ENCODE data around the gene MUC5AC.
"Not testable (repeated sequence)": the region's sequence is repeated elsewhere in the genome, so short reads cannot be mapped to it uniquely, and the experiment has no call there.

Gene MUC5AC

GRCh38 chr11:1204381-1205101 is 46.8 kb downstream of the MUC5AC start:
- no peak for DNase-seq

GRCh38 chr11:1205121-1205986 is 47.6 kb downstream of the MUC5AC start:
- no peak for DNase-seq

- DNase-seq, result no peak
Measured at GRCh38 chr11:1205987-1206331, 48.2 kb downstream of the MUC5AC start.

- DNase-seq, result no peak
Measured at GRCh38 chr11:1206391-1207271, 48.9 kb downstream of the MUC5AC start.

GRCh38 chr11:1207401-1208143 is 49.8 kb downstream of the MUC5AC start:
- no peak for DNase-seq

GRCh38 chr11:1208144-1208393 is 50.3 kb downstream of the MUC5AC start:
- DNase-seq, result no peak

DNA sequence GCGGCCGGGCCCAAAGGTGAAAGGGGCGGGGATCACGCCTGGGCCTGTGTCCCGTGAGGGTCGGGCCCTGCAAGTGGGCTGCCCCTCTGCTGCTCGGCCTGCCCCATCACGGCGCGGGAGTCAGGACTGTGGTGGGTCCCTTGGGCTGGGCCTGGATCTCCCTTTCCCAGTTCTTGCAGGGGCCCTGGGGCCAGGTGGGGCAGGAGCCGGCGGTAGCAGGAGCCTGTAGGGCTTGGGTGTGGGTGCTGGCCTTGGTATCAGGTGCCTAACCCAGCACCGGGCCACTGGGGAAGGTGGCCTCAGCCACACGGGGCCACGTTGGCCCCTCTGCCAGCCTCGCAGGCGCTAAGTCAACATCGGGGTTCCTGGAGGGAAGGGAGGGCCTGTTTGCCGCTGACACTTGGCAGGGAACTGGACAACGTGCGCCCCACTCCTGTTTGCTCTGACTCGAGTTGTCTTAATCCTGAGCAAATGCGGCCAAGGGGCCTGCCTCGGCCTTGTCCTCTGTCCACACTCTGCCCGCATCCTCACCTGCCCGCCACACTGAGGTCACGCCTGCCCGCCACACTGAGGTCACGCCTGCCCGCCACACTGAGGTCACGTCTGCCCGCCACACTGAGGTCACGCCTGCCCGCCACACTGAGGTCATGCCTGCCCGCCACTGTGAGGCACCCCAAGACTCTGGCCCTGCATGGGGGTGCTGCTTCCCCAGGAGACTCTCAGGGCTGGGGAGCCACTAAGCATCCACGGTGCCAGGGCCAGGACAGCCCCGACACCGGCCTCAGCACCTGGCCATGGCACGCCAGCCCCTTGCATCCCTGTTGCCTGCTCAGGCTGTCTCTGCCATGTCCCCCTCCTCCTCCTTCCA is 50.9 kb downstream of the MUC5AC start:
- no peak for DNase-seq

GRCh38 chr11:1209371-1210057 is 51.8 kb downstream of the MUC5AC start:
- DNase-seq, result no peak

GRCh38 chr11:1211838-1212237 is 54.1 kb downstream of the MUC5AC start:
- no peak for DNase-seq

- DNase-seq, result not testable (repeated sequence)
Measured at GRCh38 chr11:1215826-1216225, 58.1 kb downstream of the MUC5AC start.

DNA sequence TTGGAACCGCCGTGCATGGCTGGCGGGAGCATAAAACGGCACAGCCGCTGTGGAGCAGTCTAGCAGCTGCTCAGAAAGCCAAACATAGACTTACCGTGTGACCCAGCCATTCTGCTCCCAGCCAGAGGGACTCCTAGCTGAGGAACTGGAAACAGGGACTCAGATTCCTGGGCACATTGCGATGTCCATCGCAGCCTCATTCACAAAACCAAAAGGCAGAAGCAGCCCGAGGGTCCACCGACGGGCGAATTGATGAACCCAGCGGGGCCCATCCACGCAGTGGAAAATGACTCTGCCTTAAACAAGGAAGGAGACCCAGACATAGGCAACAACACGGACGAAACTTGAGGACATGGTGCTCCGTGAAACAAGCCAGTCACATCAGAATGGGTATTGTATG is 59.4 kb downstream of the MUC5AC start:
- no peak for DNase-seq

GRCh38 chr11:1218256-1218787 is 60.6 kb downstream of the MUC5AC start:
- no peak for DNase-seq

DNA sequence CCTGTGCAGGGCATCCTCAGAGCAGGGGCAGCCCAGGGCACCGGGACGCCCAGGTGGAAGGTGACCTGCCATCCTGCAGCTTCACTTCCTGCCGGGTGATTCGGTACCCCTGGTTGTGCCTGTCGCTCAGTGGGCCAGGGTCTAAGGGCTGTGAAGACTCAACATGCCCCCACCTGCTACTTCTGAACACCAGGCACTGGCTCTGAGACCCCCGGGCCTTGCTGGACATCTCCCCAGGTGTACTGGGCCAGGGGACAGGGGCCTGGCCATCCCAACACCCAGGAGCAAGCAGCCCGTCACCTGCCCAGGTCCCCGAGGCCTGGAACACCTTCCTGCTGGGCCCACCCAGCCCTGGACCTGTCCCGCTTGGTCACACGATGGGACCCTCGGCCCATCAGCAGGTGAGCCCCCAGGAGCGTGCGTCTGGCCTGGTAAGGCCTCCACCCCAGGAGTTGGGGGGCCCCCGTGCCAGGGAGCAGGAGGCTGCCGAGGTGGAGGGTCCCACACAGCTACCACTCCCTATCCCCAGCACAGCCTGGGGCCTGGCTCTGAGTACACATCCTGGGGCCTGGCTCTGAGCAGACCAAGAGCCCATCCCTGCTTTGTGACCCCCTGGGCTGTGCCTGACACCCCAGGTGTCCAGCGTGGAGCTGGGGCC is 61.2 kb downstream of the MUC5AC start:
- no peak for DNase-seq

DNA sequence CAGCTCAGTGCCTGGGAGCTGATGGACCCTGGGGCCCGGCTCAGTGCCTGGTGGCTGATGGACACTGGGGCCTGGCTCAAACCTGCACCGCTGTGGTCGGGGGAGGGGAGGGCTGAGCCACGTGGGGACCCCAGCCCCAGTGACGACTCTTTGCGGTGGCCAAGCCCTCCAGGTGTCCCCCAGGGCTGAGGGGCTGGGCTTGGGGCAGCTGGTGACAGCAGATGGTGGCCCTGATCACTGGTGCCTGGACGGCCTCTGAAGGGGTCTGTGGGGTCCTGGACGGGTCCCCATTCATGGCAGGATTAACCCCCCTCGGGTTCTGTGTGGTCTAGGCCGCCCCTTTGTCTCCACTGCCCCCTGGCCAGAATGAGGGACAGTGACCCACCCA is 61.7 kb downstream of the MUC5AC start:
- DNase-seq, result no peak

DNA sequence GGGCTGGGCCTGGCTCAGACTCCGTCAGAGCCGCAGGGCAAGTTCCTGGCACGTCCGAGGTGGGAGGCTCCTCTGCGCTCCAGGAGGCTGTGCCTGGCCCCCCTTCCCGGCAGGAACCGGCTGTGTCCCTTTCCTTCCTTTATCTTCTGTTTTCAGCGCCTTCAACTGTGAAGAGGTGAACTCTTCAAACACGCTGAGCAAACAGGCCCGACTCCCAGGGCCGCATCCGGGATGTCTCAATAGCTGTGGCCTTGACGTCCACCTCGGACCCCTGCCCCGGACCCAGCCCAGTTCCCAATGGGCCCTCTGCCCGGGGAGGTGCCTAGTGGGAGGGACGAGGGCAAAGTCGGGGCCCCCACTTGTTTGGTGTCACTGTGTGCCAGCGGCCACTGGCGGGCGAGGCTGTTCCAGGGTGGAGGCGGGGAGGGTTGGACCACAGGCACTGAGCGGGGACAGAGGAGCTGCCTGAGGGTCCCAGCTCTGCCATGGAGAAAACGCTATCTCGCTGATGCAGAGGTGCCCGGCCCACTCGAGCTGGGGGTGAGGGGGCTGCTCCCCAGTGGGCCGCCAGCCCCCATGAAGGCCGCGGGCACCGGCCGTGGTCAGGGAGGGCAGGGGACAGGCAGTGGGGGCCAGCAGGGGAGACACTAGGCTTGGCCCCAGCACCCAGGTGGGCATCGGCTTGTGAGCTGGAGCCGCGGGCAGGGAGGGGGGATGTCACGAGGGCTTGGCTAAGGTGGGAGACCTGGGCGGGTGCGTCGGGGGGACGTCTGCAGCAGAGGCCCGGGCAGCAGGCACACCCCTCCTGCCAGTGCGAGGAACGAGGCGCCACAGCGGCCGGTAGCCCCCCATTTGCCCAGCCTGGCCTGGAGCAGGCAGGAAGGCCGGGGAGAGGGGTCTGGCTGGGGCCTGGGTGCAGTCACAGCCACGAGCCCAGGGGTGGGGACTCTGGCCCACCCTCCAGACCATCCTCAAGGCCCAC is 62.4 kb downstream of the MUC5AC start:
- no peak for DNase-seq

- no peak for DNase-seq
Measured at GRCh38 chr11:1220941-1221721, 63.4 kb downstream of the MUC5AC start.

GRCh38 chr11:1221848-1222311 is 64.1 kb downstream of the MUC5AC start:
- DNase-seq, result no peak
